Activated T-cell treated with anti-CD3 and anti-CD28 coated beads, Interleukin-2, amount 50 U/mL, for 24 hours (primary cell): ENCODE results near the gene SEC31A.

Source experiments
- DNase-seq: peaks from one replicate; pipeline ENCODE4 v3.0.0-alpha.2; 2020
- H3K27ac Mint-ChIP-seq: 2 replicates; pipeline ENCODE4 v1.8.0; 2020; ENCODE audit warnings: mild to moderate bottlenecking, mixed read lengths
- H3K27me3 Mint-ChIP-seq: 2 replicates; pipeline ENCODE4 v1.8.0; 2020; ENCODE audit warnings: mixed read lengths
- H3K36me3 Mint-ChIP-seq: 2 replicates; pipeline ENCODE4 v1.8.0; 2020; ENCODE audit warnings: low read depth, mixed read lengths
- H3K4me1 Mint-ChIP-seq: 2 replicates; pipeline ENCODE4 v1.8.0; 2020; ENCODE audit warnings: low read depth, mixed read lengths
- H3K4me3 Mint-ChIP-seq: 2 replicates; pipeline ENCODE4 v1.8.0; 2020; ENCODE audit warnings: mild to moderate bottlenecking, moderate library complexity, mixed read lengths
- H3K9me3 Mint-ChIP-seq: 2 replicates; pipeline ENCODE4 v1.8.0; 2020; ENCODE audit warnings: mixed read lengths

The SEC31A gene

GRCh38 chr4:82799006-82799881 lies 91.7 kb downstream of the SEC31A start:
- Mint-ChIP-seq H3K4me1 (peaks cover 16% of the 10 kb centered on the region), H3K9me3 (no peaks in the 10 kb centered on the region), H3K36me3 (no peaks in the 10 kb centered on the region), H3K27ac (no peak overlapping the region), H3K27me3 (peaks cover 55% of the 10 kb centered on the region), H3K4me3 (peak overlapping the region; percentile 79)
- no peak for DNase-seq

- H3K27ac Mint-ChIP-seq, result no peak within 1 kb of the TSS
- peaks cover 60% of the 10 kb centered on the region for H3K27me3 Mint-ChIP-seq
- no peaks in the 10 kb centered on the region for H3K36me3 Mint-ChIP-seq
- peaks cover 16% of the 10 kb centered on the region for H3K4me1 Mint-ChIP-seq
- H3K9me3 Mint-ChIP-seq, result no peaks in the 10 kb centered on the region
- H3K4me3 Mint-ChIP-seq, result peak within 1 kb of the TSS; percentile 79
- DNase-seq, result peak; percentile 66
These were observed 92.6 kb downstream of the SEC31A start, which contains the start of gene SCD5 for GRCh38 chr4:82798168-82799005. SCD5 (minus strand) TSS chr4:82798796; CDS start chr4:82798537, 259 bp downstream.

GRCh38 chr4:82797405-82798111 lies 93.4 kb downstream of the SEC31A start:
- Mint-ChIP-seq H3K4me3 (peak overlapping the region; percentile 66), H3K4me1 (peaks cover 16% of the 10 kb centered on the region), H3K9me3 (no peaks in the 10 kb centered on the region), H3K27ac (no peak overlapping the region), H3K27me3 (peaks cover 61% of the 10 kb centered on the region), H3K36me3 (no peaks in the 10 kb centered on the region)
- peak; percentile 54 for DNase-seq

GRCh38 chr4:82797040-82797404 lies 93.9 kb downstream of the SEC31A start:
- Mint-ChIP-seq H3K4me1 (peaks cover 16% of the 10 kb centered on the region), H3K27ac (no peak overlapping the region), H3K4me3 (peak overlapping the region; percentile 66), H3K9me3 (no peaks in the 10 kb centered on the region), H3K36me3 (no peaks in the 10 kb centered on the region), H3K27me3 (peaks cover 58% of the 10 kb centered on the region)
- no peak for DNase-seq

GRCh38 chr4:82792912-82793649 lies 97.9 kb downstream of the SEC31A start:
- H3K4me3 Mint-ChIP-seq, result no peak overlapping the region
- no peak overlapping the region for H3K27ac Mint-ChIP-seq
- H3K4me1 Mint-ChIP-seq, result peaks cover 7% of the 10 kb centered on the region
- DNase-seq, result no peak
- no peaks in the 10 kb centered on the region for H3K36me3 Mint-ChIP-seq
- no peaks in the 10 kb centered on the region for H3K9me3 Mint-ChIP-seq
- peaks cover 37% of the 10 kb centered on the region for H3K27me3 Mint-ChIP-seq

- H3K36me3 Mint-ChIP-seq, result no peaks in the 10 kb centered on the region
- H3K9me3 Mint-ChIP-seq, result no peaks in the 10 kb centered on the region
- no peak for DNase-seq
- no peak overlapping the region for H3K4me3 Mint-ChIP-seq
- no peaks in the 10 kb centered on the region for H3K4me1 Mint-ChIP-seq
- no peak overlapping the region for H3K27ac Mint-ChIP-seq
- peaks cover 21% of the 10 kb centered on the region for H3K27me3 Mint-ChIP-seq
These were observed 99.8 kb downstream of the SEC31A start for GRCh38 chr4:82791179-82791578.

- Mint-ChIP-seq H3K27me3 (peaks cover 16% of the 10 kb centered on the region), H3K36me3 (no peaks in the 10 kb centered on the region), H3K9me3 (no peaks in the 10 kb centered on the region), H3K4me1 (no peaks in the 10 kb centered on the region), H3K4me3 (no peak overlapping the region), H3K27ac (no peak overlapping the region)
- no peak for DNase-seq
These were observed 100.8 kb downstream of the SEC31A start for GRCh38 chr4:82790060-82790660.

- H3K27ac Mint-ChIP-seq, result no peak overlapping the region
These were observed 101.8 kb downstream of the SEC31A start for GRCh38 chr4:82789025-82789776.

GRCh38 chr4:82787342-82787741 lies 103.6 kb downstream of the SEC31A start:
- Mint-ChIP-seq H3K27ac (no peak overlapping the region), H3K4me3 (no peak overlapping the region), H3K9me3 (no peaks in the 10 kb centered on the region), H3K36me3 (no peaks in the 10 kb centered on the region), H3K27me3 (peaks cover 8% of the 10 kb centered on the region), H3K4me1 (no peaks in the 10 kb centered on the region)
- DNase-seq, result no peak

More at GRCh38 chr4:82789025-82789776, 101.8 kb downstream of the SEC31A start:
- Mint-ChIP-seq H3K9me3 (no peaks in the 10 kb centered on the region), H3K4me1 (no peaks in the 10 kb centered on the region), H3K4me3 (no peak overlapping the region), H3K36me3 (no peaks in the 10 kb centered on the region), H3K27me3 (peaks cover 12% of the 10 kb centered on the region)
- no peak for DNase-seq

- DNase-seq, result no peak
- H3K27ac Mint-ChIP-seq, result no peak overlapping the region
- H3K4me3 Mint-ChIP-seq, result no peak overlapping the region
- peaks cover 7% of the 10 kb centered on the region for H3K27me3 Mint-ChIP-seq
- no peaks in the 10 kb centered on the region for H3K36me3 Mint-ChIP-seq
- H3K9me3 Mint-ChIP-seq, result no peaks in the 10 kb centered on the region
- no peaks in the 10 kb centered on the region for H3K4me1 Mint-ChIP-seq
These were observed 104.1 kb downstream of the SEC31A start for GRCh38 chr4:82786828-82787227.

- DNase-seq, result no peak
- no peaks in the 10 kb centered on the region for H3K4me1 Mint-ChIP-seq
- no peaks in the 10 kb centered on the region for H3K36me3 Mint-ChIP-seq
- peaks cover 4% of the 10 kb centered on the region for H3K27me3 Mint-ChIP-seq
- no peak overlapping the region for H3K4me3 Mint-ChIP-seq
- no peaks in the 10 kb centered on the region for H3K9me3 Mint-ChIP-seq
- H3K27ac Mint-ChIP-seq, result no peak overlapping the region
These were observed 105.1 kb downstream of the SEC31A start for GRCh38 chr4:82785611-82786400.

GRCh38 chr4:82784681-82785610 lies 106.0 kb downstream of the SEC31A start:
- Mint-ChIP-seq H3K27me3 (peaks cover 4% of the 10 kb centered on the region), H3K36me3 (no peaks in the 10 kb centered on the region), H3K4me3 (no peak overlapping the region), H3K27ac (no peak overlapping the region), H3K4me1 (no peaks in the 10 kb centered on the region), H3K9me3 (no peaks in the 10 kb centered on the region)
- no peak for DNase-seq
